ENCODE data around the gene ARHGAP15.

DNA sequence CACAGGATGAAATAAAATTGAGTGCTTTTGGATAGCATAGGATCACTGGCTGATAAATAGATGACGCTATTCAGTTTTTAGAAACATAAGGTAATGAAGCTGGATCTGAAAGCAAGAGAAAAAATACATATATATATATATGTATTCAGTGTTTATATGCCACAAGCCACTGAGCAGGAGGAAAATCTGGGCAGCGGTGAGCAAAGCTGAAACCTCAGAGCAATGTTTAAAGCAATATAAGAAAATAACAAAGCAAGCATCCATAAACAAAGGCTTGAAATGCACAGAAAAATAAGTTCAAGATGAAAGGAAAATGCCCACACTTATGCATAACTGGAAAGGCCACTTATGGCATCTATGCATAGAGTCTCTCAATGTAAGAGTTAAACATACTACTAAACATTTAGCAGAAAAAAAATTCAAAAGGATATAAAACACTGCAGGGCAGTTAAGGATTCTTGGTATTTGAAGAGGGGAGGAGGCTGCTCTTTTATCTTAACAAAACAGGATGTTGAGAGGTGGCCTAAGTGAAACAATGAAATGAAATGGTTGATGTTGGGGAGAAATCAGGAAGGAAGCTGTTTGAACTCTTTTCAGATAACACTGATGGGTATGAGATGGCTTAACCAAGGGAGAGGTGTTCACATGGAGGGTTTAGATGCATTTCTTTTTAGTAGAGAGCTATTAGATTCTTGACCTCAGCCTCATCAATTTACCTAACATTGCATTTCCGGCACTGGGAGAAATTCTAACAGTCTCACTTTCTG is 129.1 kb downstream of the ARHGAP15 start:
- no peak for TF ChIP-seq POLR2AphosphoS5 (IDR thresholded peaks at IDR 0.05; ENCODE audit: low read depth, low read length)
- TF ChIP-seq, protein P1, sequence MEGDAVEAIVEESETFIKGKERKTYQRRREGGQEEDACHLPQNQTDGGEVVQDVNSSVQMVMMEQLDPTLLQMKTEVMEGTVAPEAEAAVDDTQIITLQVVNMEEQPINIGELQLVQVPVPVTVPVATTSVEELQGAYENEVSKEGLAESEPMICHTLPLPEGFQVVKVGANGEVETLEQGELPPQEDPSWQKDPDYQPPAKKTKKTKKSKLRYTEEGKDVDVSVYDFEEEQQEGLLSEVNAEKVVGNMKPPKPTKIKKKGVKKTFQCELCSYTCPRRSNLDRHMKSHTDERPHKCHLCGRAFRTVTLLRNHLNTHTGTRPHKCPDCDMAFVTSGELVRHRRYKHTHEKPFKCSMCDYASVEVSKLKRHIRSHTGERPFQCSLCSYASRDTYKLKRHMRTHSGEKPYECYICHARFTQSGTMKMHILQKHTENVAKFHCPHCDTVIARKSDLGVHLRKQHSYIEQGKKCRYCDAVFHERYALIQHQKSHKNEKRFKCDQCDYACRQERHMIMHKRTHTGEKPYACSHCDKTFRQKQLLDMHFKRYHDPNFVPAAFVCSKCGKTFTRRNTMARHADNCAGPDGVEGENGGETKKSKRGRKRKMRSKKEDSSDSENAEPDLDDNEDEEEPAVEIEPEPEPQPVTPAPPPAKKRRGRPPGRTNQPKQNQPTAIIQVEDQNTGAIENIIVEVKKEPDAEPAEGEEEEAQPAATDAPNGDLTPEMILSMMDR (IDR thresholded peaks at IDR 0.05) = no peak
- TF ChIP-seq SIN3A (IDR thresholded peaks at IDR 0.05; ENCODE audit: borderline replicate concordance, insufficient read depth, low read depth, low read length) = no peak
- TF ChIP-seq, protein P2, sequence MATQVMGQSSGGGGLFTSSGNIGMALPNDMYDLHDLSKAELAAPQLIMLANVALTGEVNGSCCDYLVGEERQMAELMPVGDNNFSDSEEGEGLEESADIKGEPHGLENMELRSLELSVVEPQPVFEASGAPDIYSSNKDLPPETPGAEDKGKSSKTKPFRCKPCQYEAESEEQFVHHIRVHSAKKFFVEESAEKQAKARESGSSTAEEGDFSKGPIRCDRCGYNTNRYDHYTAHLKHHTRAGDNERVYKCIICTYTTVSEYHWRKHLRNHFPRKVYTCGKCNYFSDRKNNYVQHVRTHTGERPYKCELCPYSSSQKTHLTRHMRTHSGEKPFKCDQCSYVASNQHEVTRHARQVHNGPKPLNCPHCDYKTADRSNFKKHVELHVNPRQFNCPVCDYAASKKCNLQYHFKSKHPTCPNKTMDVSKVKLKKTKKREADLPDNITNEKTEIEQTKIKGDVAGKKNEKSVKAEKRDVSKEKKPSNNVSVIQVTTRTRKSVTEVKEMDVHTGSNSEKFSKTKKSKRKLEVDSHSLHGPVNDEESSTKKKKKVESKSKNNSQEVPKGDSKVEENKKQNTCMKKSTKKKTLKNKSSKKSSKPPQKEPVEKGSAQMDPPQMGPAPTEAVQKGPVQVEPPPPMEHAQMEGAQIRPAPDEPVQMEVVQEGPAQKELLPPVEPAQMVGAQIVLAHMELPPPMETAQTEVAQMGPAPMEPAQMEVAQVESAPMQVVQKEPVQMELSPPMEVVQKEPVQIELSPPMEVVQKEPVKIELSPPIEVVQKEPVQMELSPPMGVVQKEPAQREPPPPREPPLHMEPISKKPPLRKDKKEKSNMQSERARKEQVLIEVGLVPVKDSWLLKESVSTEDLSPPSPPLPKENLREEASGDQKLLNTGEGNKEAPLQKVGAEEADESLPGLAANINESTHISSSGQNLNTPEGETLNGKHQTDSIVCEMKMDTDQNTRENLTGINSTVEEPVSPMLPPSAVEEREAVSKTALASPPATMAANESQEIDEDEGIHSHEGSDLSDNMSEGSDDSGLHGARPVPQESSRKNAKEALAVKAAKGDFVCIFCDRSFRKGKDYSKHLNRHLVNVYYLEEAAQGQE (IDR thresholded peaks at IDR 0.05; ENCODE audit: insufficient read depth in 1 of 2, low read depth in 2 of 2, low read length in 1 of 2) = no peak
